SK-N-SH (cell line): ENCODE data around the gene NUAK1.

Source experiments
- CHD2 ChIP-seq: fragments of 150-350 bp; IDR thresholded peaks from 2 replicates; pipeline ENCODE4 v1.6.1; 2018; ENCODE audit warnings: low read length; ENCODE audit not compliant: partially characterized antibody
- MXI1 ChIP-seq: IDR thresholded peaks from 2 replicates; pipeline ENCODE4 v1.6.1; 2012; ENCODE audit warnings: mild to moderate bottlenecking, low read depth, low read length, improper control_type of control experiment
- POLR2AphosphoS5 ChIP-seq: IDR thresholded peaks from 2 replicates; pipeline ENCODE4 v1.6.1; 2012; ENCODE audit warnings: low read depth, low read length
- RAD21 ChIP-seq: IDR thresholded peaks from 2 replicates; pipeline ENCODE4 v1.6.1; 2012; ENCODE audit warnings: mild to moderate bottlenecking, low read length
- RFX5 ChIP-seq: IDR thresholded peaks from 2 replicates; pipeline ENCODE4 v1.6.1; 2012; ENCODE audit warnings: mild to moderate bottlenecking, improper control_type of control experiment, low read length
- TF ChIP-seq, protein P1 (sequence below): fragments of 200-600 bp; sonication (generic); IDR thresholded peaks from 2 replicates; pipeline ENCODE4 v1.6.1; 2017; ENCODE audit warnings: antibody characterized with exemption, mild to moderate bottlenecking, moderate library complexity
- TF ChIP-seq, protein P2 (sequence below): IDR thresholded peaks from 2 replicates; pipeline ENCODE4; 2012
- TF ChIP-seq, protein P3 (sequence below): IDR thresholded peaks from 2 replicates; pipeline ENCODE4 v1.6.1; 2012; ENCODE audit warnings: mild to moderate bottlenecking, low read depth, low read length, moderate library complexity

DNA sequence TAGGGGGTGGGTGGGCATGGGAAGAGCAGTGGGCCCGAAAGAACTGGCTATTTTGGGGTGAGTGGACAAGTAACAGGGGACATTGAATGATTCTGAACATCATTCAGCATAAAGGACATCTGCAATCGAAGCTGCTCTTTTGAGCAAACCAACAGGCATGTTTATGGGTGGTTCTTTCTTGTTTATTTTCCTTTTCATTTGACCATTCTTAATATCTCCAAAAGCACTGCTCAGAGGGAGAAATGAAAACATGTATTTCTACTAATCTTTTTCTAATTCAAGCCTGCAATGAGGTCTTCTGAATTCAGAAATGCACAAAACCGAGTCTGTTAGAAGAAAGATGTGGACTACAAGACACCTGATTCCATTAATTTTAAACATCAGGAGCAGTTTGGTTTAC lies 54.0 kb downstream of the NUAK1 start:
- TF ChIP-seq RAD21 (no peak), POLR2AphosphoS5 (no peak), RFX5 (no peak), CHD2 (no peak), MXI1 (no peak)
- TF ChIP-seq, protein P1, sequence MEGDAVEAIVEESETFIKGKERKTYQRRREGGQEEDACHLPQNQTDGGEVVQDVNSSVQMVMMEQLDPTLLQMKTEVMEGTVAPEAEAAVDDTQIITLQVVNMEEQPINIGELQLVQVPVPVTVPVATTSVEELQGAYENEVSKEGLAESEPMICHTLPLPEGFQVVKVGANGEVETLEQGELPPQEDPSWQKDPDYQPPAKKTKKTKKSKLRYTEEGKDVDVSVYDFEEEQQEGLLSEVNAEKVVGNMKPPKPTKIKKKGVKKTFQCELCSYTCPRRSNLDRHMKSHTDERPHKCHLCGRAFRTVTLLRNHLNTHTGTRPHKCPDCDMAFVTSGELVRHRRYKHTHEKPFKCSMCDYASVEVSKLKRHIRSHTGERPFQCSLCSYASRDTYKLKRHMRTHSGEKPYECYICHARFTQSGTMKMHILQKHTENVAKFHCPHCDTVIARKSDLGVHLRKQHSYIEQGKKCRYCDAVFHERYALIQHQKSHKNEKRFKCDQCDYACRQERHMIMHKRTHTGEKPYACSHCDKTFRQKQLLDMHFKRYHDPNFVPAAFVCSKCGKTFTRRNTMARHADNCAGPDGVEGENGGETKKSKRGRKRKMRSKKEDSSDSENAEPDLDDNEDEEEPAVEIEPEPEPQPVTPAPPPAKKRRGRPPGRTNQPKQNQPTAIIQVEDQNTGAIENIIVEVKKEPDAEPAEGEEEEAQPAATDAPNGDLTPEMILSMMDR = no peak
- TF ChIP-seq, protein P2, sequence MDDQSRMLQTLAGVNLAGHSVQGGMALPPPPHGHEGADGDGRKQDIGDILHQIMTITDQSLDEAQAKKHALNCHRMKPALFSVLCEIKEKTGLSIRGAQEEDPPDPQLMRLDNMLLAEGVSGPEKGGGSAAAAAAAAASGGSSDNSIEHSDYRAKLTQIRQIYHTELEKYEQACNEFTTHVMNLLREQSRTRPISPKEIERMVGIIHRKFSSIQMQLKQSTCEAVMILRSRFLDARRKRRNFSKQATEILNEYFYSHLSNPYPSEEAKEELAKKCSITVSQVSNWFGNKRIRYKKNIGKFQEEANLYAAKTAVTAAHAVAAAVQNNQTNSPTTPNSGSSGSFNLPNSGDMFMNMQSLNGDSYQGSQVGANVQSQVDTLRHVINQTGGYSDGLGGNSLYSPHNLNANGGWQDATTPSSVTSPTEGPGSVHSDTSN = no peak
- TF ChIP-seq, protein P3, sequence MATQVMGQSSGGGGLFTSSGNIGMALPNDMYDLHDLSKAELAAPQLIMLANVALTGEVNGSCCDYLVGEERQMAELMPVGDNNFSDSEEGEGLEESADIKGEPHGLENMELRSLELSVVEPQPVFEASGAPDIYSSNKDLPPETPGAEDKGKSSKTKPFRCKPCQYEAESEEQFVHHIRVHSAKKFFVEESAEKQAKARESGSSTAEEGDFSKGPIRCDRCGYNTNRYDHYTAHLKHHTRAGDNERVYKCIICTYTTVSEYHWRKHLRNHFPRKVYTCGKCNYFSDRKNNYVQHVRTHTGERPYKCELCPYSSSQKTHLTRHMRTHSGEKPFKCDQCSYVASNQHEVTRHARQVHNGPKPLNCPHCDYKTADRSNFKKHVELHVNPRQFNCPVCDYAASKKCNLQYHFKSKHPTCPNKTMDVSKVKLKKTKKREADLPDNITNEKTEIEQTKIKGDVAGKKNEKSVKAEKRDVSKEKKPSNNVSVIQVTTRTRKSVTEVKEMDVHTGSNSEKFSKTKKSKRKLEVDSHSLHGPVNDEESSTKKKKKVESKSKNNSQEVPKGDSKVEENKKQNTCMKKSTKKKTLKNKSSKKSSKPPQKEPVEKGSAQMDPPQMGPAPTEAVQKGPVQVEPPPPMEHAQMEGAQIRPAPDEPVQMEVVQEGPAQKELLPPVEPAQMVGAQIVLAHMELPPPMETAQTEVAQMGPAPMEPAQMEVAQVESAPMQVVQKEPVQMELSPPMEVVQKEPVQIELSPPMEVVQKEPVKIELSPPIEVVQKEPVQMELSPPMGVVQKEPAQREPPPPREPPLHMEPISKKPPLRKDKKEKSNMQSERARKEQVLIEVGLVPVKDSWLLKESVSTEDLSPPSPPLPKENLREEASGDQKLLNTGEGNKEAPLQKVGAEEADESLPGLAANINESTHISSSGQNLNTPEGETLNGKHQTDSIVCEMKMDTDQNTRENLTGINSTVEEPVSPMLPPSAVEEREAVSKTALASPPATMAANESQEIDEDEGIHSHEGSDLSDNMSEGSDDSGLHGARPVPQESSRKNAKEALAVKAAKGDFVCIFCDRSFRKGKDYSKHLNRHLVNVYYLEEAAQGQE = no peak
